Esophagus muscularis mucosa (tissue), 4 donors: Measurements from ENCODE around the gene UGT3A1. TPM values are rescaled to one million over a fixed set of nuclear protein-coding genes. Genes with fewer than 3 reads are reported as not detected.

Source experiments
- DNase-seq: peaks from one replicate; pipeline ENCODE4 v3.0.0-alpha.2; 2017; ENCODE audit errors: extremely low spot score
- H3K27ac ChIP-seq, 4 donors: fragments of 200-600 bp; sonication (generic); replicated peaks in 1 of 4; 1 replicate in 3 of 4; 2 replicates in 1 of 4; pipeline ENCODE4 v1.5.1; 2016 to 2019; ENCODE audit warnings: mild to moderate bottlenecking in 1 of 4
- H3K27me3 ChIP-seq, 4 donors: fragments of 200-600 bp; sonication (generic); one replicate each; pipeline versions ENCODE4 v1.5.1 to v1.6.0; 2016 to 2019
- H3K36me3 ChIP-seq, 4 donors: fragments of 200-600 bp; sonication (generic); one replicate each; pipeline ENCODE4 v1.5.1; 2016 to 2019
- H3K4me1 ChIP-seq, 4 donors: fragments of 200-600 bp; sonication (generic); one replicate each; pipeline ENCODE4 v1.5.1; 2016 to 2019
- H3K4me3 ChIP-seq, 4 donors: fragments of 200-600 bp; sonication (generic); 1 replicate in 2 of 4; 2 replicates in 2 of 4; pipeline ENCODE4 v1.5.1; 2016 to 2019; ENCODE audit warnings: mild to moderate bottlenecking in 4 of 4, moderate library complexity in 1 of 4
- H3K9me3 ChIP-seq, 4 donors: fragments of 200-600 bp; sonication (generic); 1 replicate in 3 of 4; 2 replicates in 1 of 4; pipeline ENCODE4 v1.5.1; 2016 to 2019
- CTCF ChIP-seq, 3 experiments: fragments of 200-600 bp in 2 of 3; fragments of 450-650 bp in 1 of 3; sonication (generic) in 2 of 3; IDR thresholded peaks; one replicate each; pipeline ENCODE4 v1.5.1; 2017 to 2019; ENCODE audit warnings: antibody characterized with exemption in 3 of 3, mild to moderate bottlenecking in 2 of 3, moderate library complexity in 1 of 3
- EP300 ChIP-seq: sonication (generic); formaldehyde crosslinking; IDR thresholded peaks from one replicate; pipeline ENCODE4 v1.6.1; 2017; ENCODE audit warnings: antibody characterized with exemption
- POLR2A ChIP-seq: fragments of 450-650 bp; IDR thresholded peaks from one replicate; pipeline ENCODE4 v1.6.1; 2017; ENCODE audit warnings: antibody characterized with exemption, moderate library complexity, mild to moderate bottlenecking, low read depth
- POLR2AphosphoS5 ChIP-seq, 2 donors: sonication (generic); formaldehyde crosslinking; IDR thresholded peaks; one replicate each; pipeline ENCODE4 v1.6.1; 2017; ENCODE audit warnings: antibody characterized with exemption in 2 of 2
- WGBS: methylation state at CpG from one replicate; pipeline ENCODE4 v1.1.5; 2018; 5-methylcytosine and 5-hydroxymethylcytosine counted together
- intact Hi-C: fragments of 100-400 bp; cut with DNase I; formaldehyde crosslinking; loops from one replicate; pipeline ENCODE4 v1.15.1; 2023
- total RNA-seq, 4 donors: library from RNA; depleted of rRNA; stranded (reverse); fragments of >200 nt; gene quantifications; one replicate each; pipeline versions ENCODE4 v1.1.0 to v1.2.1, GENCODE V29; 2016

The UGT3A1 gene
- total RNA-seq, 4 donors from 2014 or later, result not detected

GRCh38 chr5:35956429-35956828 lies 34.8 kb downstream of the UGT3A1 start:
- H3K27ac ChIP-seq, result no peak overlapping the region
- peaks cover 0 to 11% (median 5%) of the 10 kb centered on the region in 4 donors for H3K9me3 ChIP-seq
- H3K27me3 ChIP-seq, result peaks cover 0 to 10% (median 0%) of the 10 kb centered on the region in 4 donors
- H3K4me3 ChIP-seq, result no peak overlapping the region
- no peaks in the 10 kb centered on the region for H3K36me3 ChIP-seq
- 78% methylated on average over 1 of the region's 1 CpG for WGBS
- H3K4me1 ChIP-seq, result no peaks in the 10 kb centered on the region
- DNase-seq, result no peak
- TF ChIP-seq POLR2A (no peak), CTCF (IDR thresholded peaks at IDR 0.05) (no peak), EP300 (no peak), POLR2AphosphoS5 (IDR thresholded peaks at IDR 0.05) (no peak)
- intact Hi-C loops, result no loop called here

- Histone ChIP-seq H3K4me3 (no peak overlapping the region), H3K9me3 (peaks cover 0 to 7% (median 0%) of the 10 kb centered on the region in 4 donors), H3K36me3 (no peaks in the 10 kb centered on the region), H3K27me3 (peaks cover 0 to 10% (median 0%) of the 10 kb centered on the region in 4 donors), H3K4me1 (no peaks in the 10 kb centered on the region), H3K27ac (no peak overlapping the region)
- TF ChIP-seq EP300, result no peak
- no peak for TF ChIP-seq POLR2AphosphoS5 (IDR thresholded peaks at IDR 0.05)
- no peak for TF ChIP-seq POLR2A
- no peak for TF ChIP-seq CTCF (IDR thresholded peaks at IDR 0.05)
- peak; percentile 90 for DNase-seq
- intact Hi-C loops, result no loop called here
- WGBS, result 74% methylated on average over 6 of the region's 9 CpGs
These were observed 37.0 kb downstream of the UGT3A1 start for GRCh38 chr5:35954175-35954574.

GRCh38 chr5:35947085-35947484 lies 44.1 kb downstream of the UGT3A1 start:
- Histone ChIP-seq H3K36me3 (no peaks in the 10 kb centered on the region), H3K27me3 (no peaks in the 10 kb centered on the region), H3K9me3 (no peaks in the 10 kb centered on the region), H3K4me3 (no peak overlapping the region), H3K27ac (no peak overlapping the region), H3K4me1 (no peaks in the 10 kb centered on the region)
- TF ChIP-seq CTCF (IDR thresholded peaks at IDR 0.05) (no peak), POLR2A (no peak)
- peak; percentile 45 for DNase-seq
- WGBS, result 76% methylated on average over 5 of the region's 5 CpGs
- intact Hi-C loops, result no loop called here

DNA sequence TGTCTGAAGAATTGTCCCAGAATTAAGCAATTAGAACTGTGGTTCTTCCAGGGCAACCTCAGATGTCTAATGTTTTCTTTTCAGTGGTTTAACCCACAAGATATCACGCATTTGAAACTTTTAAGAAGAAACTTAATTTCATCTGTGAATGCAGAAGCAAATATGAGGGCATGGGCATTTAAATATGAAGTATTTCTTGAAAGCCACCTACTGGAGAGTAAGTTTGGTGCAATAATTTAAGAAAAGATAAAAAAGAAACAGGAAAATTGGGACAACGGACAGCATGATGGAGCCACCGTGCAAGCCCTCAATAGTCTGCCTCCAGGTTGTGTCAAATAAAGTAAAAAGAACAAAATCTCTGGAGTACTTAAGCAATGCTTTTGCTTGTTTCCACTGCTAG lies 51.6 kb downstream of the UGT3A1 start:
- no peaks in the 10 kb centered on the region for H3K36me3 ChIP-seq
- H3K27me3 ChIP-seq, result no peaks in the 10 kb centered on the region
- WGBS, result 77% methylated on average over 3 of the region's 3 CpGs
- no peak for DNase-seq
- intact Hi-C loops, result no loop called here
- H3K4me3 ChIP-seq, result no peak overlapping the region
- H3K27ac ChIP-seq, result no peak overlapping the region
- H3K9me3 ChIP-seq, result no peaks in the 10 kb centered on the region
- H3K4me1 ChIP-seq, result peaks cover 0 to 8% (median 4%) of the 10 kb centered on the region in 4 donors
- TF ChIP-seq POLR2A, result no peak
- TF ChIP-seq CTCF (IDR thresholded peaks at IDR 0.05), result no peak
- no peak for TF ChIP-seq EP300

DNA sequence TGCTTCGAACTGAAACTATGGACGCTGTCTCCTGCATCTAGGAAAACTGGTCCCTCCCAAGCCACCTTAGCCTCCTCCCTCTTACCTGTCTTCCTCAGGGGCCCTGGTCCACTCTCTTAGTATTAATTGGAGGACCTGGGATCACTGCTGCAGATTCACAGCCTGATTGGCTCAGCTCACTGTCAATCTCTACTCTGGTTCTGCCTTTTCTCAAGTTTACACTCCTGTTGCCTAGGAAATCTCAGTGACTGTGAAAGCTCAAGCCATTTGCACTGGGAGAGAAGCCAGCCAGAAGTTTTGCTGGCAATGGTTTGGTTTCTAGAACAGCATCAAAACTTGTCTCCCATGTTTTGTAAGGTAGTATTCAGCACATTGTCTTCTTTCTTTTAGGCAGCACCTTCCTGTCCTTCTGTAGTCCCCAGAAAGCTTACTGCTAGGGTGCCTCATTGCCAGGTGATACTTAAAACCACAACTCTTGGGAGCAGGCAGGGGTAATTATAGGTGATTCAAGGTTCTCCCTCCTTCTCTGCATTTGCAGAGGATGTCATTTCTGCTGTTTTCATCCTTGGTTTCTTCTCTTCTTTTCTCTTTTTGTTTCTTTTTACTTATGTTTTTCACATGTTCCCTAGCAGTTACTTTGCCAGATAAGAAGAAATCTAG lies 52.5 kb downstream of the UGT3A1 start, which contains the start of gene CAPSL:
Gene CAPSL, minus strand, starts transcription at position 55 of the 660 bp plus-strand sequence. CDS start 17,502 bp downstream, outside the sequence.
- intact Hi-C loops, result no loop called here
- peak; percentile 81 for DNase-seq
- WGBS, result 53% methylated on average over 2 of the region's 2 CpGs
- no peaks in the 10 kb centered on the region for H3K36me3 ChIP-seq
- H3K4me3 ChIP-seq, result no peak within 1 kb of the TSS
- no peaks in the 10 kb centered on the region for H3K9me3 ChIP-seq
- no peak for TF ChIP-seq EP300
- TF ChIP-seq POLR2AphosphoS5 (IDR thresholded peaks at IDR 0.05), result no peak
- TF ChIP-seq POLR2A, result no peak
- TF ChIP-seq CTCF (IDR thresholded peaks at IDR 0.05), result no peak
- peaks cover 0 to 8% (median 4%) of the 10 kb centered on the region in 4 donors for H3K4me1 ChIP-seq
- no peaks in the 10 kb centered on the region for H3K27me3 ChIP-seq
- no peak within 1 kb of the TSS for H3K27ac ChIP-seq
